HG03439 (cell line): ENCODE results near the gene CALD1.

Experiments
- ATAC-seq: cut with Tn5 transposase; IDR thresholded peaks from one replicate; pipeline ENCODE4 v1.9.1; 2021; ENCODE audit warnings: mild to moderate bottlenecking, moderate library complexity; ENCODE audit not compliant: unreplicated experiment

CALD1 gene

GRCh38 chr7:134991469-134992339 is 212.3 kb downstream of the CALD1 start:
- ATAC-seq, result no peak

GRCh38 chr7:134992626-134993179 is 213.3 kb downstream of the CALD1 start:
- peak; percentile 50 for ATAC-seq

- ATAC-seq, result no peak
Observed at GRCh38 chr7:134993877-134994456, 214.5 kb downstream of the CALD1 start.

- peak; percentile 49 for ATAC-seq
Observed at GRCh38 chr7:134995239-134996096, 216.0 kb downstream of the CALD1 start.

- peak; percentile 46 for ATAC-seq
Observed at GRCh38 chr7:134996097-134996550, 216.7 kb downstream of the CALD1 start.

GRCh38 chr7:134997214-134997885 is 217.9 kb downstream of the CALD1 start:
- no peak for ATAC-seq

- no peak for ATAC-seq
Observed at GRCh38 chr7:134999136-134999535, 219.7 kb downstream of the CALD1 start.

- no peak for ATAC-seq
Observed at GRCh38 chr7:135001390-135002165, 222.1 kb downstream of the CALD1 start.

GRCh38 chr7:135012229-135012628 is 232.8 kb downstream of the CALD1 start:
- ATAC-seq, result no peak
